RWPE1 (cell line): Measurements from ENCODE around the gene TBC1D25.

Experiments
- CTCF ChIA-PET: fragments of 350-600 bp; sonication (Branson Sonifier 250); formaldehyde crosslinking; extraction: SDS; loops from one replicate; lab custom pipeline; 2021; lab: Yijun Ruan, JAX
- POLR2A ChIA-PET: fragments of 400-600 bp; formaldehyde crosslinking; extraction: SDS; loops from one replicate; lab custom pipeline; 2020; ENCODE audit warnings: antibody characterized with exemption; ENCODE audit not compliant: low non-redundant PET; lab: Yijun Ruan, JAX
- DNase-seq: peaks from one replicate; pipeline ENCODE4 v3.0.0; 2012; ENCODE audit warnings: low spot score
- H3K27ac ChIP-seq: fragments of 450-650 bp; 2 replicates; pipeline ENCODE4 v1.5.1; 2017
- TF ChIP-seq, protein P1 (sequence below): fragments of 450-650 bp; conservative IDR thresholded peaks from 2 replicates; pipeline ENCODE4 v1.5.1; 2017; ENCODE audit warnings: low read depth, mild to moderate bottlenecking

TBC1D25 gene

DNA sequence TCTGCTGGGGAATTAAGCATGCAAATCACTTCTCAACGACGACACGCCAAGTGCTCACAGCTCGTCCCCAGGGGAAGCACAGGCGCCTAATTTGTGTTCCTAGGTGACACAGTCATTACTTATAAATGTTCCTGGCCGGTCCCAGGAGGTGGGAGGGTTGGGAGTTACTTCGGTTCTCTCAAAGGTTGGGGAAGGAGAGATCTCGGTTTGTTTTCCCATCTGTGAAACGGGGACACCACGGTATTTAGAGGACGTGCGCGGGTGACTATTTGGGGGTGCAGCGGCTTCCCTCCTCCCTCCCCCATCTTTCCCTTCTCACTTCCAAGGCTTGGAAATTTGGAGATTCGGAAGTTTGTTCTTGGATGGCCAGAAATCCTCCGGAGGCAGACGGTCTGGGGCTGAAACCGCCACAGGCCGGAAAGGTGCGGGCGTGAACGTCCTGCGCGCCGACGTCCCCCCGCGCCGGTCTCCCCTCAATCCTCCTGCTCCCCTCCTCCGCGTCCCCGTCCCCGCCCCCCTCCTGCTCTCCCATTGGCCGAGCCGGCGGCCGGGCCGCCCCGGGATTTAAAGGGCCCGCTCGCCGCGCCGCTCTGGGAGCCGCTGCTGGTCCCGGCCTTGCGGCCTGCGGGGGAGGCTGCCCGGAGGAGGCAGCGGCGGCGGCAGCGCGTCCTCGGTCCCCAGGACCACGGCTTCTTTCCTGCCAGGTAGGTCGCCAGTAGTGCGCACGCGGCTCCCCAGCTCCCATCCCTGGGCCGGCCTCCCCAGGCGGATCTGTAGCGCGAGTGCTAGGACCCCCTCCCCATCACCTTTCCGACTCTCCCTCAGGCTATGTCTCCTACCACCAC, 30.9 kb upstream of the TBC1D25 start, which contains the start of gene PORCN:
PORCN (plus strand) TSS at position 593 of the 845 bp plus-strand sequence. CDS start 829 bp downstream, outside the sequence.
- POLR2A ChIA-PET, result no interaction called here
- CTCF ChIA-PET, result no interaction called here
- H3K27ac ChIP-seq, result peak within 1 kb of the TSS; percentile 80
- DNase-seq, result peak; percentile 77
- TF ChIP-seq, protein P1, sequence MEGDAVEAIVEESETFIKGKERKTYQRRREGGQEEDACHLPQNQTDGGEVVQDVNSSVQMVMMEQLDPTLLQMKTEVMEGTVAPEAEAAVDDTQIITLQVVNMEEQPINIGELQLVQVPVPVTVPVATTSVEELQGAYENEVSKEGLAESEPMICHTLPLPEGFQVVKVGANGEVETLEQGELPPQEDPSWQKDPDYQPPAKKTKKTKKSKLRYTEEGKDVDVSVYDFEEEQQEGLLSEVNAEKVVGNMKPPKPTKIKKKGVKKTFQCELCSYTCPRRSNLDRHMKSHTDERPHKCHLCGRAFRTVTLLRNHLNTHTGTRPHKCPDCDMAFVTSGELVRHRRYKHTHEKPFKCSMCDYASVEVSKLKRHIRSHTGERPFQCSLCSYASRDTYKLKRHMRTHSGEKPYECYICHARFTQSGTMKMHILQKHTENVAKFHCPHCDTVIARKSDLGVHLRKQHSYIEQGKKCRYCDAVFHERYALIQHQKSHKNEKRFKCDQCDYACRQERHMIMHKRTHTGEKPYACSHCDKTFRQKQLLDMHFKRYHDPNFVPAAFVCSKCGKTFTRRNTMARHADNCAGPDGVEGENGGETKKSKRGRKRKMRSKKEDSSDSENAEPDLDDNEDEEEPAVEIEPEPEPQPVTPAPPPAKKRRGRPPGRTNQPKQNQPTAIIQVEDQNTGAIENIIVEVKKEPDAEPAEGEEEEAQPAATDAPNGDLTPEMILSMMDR, result no peak

DNA sequence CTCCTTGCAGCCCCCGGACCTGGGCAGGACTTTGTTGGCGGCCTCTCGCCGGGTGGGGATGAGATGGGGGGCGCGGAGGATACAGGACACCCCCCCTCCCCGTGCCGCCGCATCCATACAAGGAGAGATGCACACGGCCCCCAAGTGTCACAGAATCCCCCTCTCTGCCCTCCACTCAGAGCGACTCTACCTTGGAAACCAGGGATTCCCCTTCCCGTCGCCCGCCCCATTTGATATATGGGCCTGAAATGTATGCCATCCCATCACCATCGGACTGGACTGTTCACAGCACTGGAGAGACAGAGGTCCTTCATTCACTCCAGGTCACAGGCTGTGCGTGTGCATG, 30.3 kb upstream of the TBC1D25 start:
- ChIA-PET POLR2A (no interaction called here), CTCF (no interaction called here)
- TF ChIP-seq, protein P1, result no peak
- no peak for DNase-seq
- H3K27ac ChIP-seq, result peak overlapping the region; percentile 80

DNA sequence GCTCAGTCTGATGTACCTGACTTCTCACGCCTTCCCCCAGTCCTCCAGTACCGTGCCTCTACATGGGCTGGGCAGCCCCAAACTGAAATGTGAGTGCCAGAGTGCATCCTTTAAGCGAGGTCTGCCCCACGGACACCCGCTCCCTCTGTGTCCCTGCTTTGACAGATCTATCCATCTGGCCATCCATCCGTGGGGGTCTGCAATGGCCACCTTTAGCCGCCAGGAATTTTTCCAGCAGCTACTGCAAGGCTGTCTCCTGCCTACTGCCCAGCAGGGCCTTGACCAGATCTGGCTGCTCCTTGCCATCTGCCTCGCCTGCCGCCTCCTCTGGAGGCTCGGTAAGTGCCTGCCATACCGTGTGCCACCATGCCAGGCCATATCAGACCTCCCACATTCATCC, 29.9 kb upstream of the TBC1D25 start:
- TF ChIP-seq, protein P1, result no peak
- ChIA-PET POLR2A (no interaction called here), CTCF (no interaction called here)
- H3K27ac ChIP-seq, result peak overlapping the region; percentile 80
- no peak for DNase-seq

DNA sequence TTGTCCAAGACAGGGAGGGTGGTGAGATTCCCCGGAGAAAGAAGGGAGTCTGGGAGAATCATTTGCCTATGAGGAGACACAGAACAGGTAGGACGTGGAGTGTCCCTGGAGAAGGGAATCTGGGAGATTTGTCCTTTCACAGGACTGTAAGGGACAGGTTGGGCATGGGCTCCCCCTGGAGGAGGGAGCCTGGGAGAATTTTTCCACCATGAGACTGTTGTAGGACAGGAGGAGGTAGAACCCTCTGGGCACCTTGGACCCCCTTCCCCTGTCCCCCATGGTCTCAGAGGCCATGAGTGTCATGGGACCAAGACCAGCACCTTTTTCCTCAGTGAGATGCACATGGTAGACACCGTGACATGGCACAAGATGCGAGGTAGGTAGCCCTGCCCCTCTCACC, 28.0 kb upstream of the TBC1D25 start:
- TF ChIP-seq, protein P1, result no peak
- peak overlapping the region; percentile 29 for H3K27ac ChIP-seq
- POLR2A ChIA-PET, result no interaction called here
- CTCF ChIA-PET, result no interaction called here
- no peak for DNase-seq

DNA sequence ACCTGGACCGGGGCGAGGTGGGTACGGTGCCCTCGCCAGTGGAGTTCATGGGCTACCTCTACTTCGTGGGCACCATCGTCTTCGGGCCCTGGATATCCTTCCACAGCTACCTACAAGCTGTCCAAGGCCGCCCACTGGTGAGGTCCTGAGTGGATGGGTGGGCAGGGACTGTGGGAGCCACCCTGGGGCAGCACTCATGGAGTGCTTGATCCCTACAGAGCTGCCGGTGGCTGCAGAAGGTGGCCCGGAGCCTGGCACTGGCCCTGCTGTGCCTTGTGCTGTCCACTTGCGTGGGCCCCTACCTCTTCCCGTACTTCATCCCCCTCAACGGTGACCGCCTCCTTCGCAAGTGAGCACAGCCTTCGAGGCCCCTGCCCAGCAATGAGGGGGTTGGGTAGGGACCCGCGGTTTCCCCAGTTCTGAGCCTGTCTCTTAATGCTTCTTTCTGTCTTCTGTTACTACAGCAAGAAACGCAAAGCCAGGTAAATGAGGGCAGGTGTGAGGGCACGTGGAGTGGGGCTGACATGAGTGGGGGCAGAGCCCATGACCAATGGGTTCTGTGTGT, 27.1 kb upstream of the TBC1D25 start:
- POLR2A ChIA-PET, result no interaction called here
- H3K27ac ChIP-seq, result peak overlapping the region; percentile 65; the same call in 1 of the 2 replicates
- TF ChIP-seq, protein P1, result no peak
- CTCF ChIA-PET, result no interaction called here
- DNase-seq, result no peak

GRCh38 chrX:48513670-48514069, 25.8 kb upstream of the TBC1D25 start:
- ChIA-PET POLR2A (no interaction called here), CTCF (no interaction called here)
- no peak for DNase-seq
- TF ChIP-seq, protein P1, result no peak
- H3K27ac ChIP-seq, result peak overlapping the region; percentile 65
